OCI-LY1 (cell line): ENCODE data around the gene PVR.

Experiments used
- EZH2 ChIP-seq: fragments of 200-600 bp; sonication (generic), shearing (Covaris generic); IDR thresholded peaks from 2 replicates; pipeline ENCODE4 v1.8.0; 2017; ENCODE audit warnings: borderline replicate concordance, mixed run types, mild to moderate bottlenecking, antibody characterized with exemption, low read length, moderate library complexity, mixed read lengths
- TF ChIP-seq, protein P1 (sequence below): fragments of 200-600 bp; sonication (generic), shearing (Covaris generic); IDR thresholded peaks from 2 replicates; pipeline ENCODE4 v1.5.1; 2017; ENCODE audit warnings: mild to moderate bottlenecking, antibody characterized with exemption, low read length, moderate library complexity, mixed read lengths

DNA sequence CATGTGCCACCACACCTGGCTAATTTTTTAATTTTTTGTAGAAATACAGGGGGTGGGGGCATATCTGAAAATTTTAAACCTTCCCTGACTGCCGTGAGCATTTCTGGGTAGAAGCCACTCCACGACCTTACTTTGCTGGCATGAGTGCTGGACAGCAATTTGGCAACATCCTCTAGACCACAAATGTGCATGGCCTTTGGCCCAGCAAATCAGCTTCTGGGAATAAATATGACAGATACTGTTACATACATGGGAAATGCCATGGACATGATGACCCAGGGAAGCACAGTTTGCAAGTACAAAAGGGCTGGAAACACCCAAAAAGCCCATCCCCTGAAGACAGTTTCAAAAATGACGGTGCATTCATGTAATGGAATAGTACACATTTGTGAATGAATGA lies 3.2 kb upstream of the PVR start:
- TF ChIP-seq, protein P1, sequence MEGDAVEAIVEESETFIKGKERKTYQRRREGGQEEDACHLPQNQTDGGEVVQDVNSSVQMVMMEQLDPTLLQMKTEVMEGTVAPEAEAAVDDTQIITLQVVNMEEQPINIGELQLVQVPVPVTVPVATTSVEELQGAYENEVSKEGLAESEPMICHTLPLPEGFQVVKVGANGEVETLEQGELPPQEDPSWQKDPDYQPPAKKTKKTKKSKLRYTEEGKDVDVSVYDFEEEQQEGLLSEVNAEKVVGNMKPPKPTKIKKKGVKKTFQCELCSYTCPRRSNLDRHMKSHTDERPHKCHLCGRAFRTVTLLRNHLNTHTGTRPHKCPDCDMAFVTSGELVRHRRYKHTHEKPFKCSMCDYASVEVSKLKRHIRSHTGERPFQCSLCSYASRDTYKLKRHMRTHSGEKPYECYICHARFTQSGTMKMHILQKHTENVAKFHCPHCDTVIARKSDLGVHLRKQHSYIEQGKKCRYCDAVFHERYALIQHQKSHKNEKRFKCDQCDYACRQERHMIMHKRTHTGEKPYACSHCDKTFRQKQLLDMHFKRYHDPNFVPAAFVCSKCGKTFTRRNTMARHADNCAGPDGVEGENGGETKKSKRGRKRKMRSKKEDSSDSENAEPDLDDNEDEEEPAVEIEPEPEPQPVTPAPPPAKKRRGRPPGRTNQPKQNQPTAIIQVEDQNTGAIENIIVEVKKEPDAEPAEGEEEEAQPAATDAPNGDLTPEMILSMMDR: no peak
- TF ChIP-seq EZH2: no peak
